Pulmonary artery endothelial cell (primary cell): Measurements from ENCODE around the gene TUBGCP2. TPM values are rescaled to one million over a fixed set of nuclear protein-coding genes. Genes with fewer than 3 reads are reported as not detected.
"Not testable (repeated sequence)": the region's sequence is repeated elsewhere in the genome, so short reads cannot be mapped to it uniquely, and the experiment has no call there.

ENCODE experiments used
- DNase-seq: peaks from one replicate; pipeline ENCODE4 v3.0.0-alpha.2; 2011; ENCODE audit warnings: low read depth, low spot score
- total RNA-seq: library from RNA; depleted of rRNA; stranded (reverse); fragments of >200 nt; gene quantifications from 2 replicates; pipeline ENCODE4 v1.2.3, GENCODE V29; 2014

The TUBGCP2 gene
- total RNA-seq, 1 donor from 2014 or later, result 59.4 TPM

DNA sequence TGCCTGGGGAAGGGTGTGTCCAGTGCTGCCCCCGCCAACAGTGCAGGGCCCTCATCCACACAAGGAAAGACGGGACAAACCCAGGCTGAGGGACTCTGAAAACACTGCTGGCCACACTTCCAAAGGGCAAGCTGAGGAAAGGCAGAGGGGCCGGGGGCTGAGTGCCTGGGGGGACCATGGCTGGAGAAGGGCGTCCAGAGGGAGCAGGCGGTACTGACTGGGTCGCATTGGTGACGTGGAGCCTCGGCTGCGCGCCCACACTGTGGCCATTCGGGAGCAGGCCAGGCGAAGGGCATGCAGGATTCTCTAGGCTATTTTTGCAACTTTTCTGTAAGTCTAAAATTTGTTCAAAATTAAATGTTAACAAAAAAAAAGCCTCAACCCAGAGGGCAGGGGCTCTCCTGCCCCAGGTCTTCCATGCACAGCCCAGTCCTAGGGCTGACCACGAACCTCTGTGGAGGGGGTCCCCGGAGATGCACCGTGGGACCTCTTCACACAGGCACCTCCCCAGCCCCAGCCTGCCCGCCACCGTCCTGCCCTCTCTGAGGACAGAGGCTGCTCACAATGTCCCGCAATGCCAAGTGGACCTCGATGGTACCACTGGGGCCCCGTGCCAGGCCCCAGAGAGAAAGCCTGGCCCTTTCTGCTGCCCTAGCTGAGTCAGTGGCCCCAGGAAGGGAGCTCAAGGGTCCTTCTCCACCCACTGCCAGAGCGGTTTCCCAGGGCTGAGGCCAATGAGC, 42.4 kb downstream of the TUBGCP2 start:
- DNase-seq, result no peak

DNA sequence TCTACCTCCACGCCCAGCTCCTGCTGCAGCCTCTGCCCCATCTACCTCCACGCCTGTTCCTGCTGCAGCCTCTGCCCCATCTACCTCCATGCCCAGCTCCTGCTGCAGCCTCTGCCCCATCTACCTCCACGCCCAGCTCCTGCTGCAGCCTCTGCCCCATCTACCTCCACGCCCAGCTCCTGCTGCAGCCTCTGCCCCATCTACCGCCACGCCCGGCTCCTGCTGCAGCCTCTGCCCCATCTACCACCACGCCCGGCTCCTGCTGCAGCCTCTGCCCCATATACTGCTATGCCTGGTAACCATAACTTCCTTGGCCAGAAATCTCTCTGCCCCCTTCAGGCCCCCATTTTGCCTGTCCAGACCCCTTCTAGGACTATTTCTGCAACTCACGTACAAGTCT, 43.6 kb downstream of the TUBGCP2 start:
- not testable (repeated sequence) for DNase-seq

DNA sequence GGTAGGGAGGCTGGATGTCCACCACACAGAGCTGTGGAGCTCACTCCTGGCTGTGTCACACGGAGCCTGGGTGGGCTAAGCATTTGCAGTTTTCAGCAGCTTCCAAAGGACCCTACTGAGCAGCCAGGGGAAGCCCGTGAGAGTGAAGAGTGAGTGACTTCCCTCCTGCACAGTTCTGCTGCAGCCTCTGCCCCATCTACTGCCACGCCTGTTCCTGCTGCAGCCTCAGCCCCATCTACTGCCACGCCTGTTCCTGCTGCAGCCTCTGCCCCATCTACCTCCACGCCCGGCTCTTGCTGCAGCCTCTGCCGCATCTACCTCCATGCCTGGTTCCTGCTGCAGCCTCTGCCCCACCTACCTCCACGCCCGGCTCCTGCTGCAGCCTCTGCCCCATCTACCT, 44.2 kb downstream of the TUBGCP2 start:
- DNase-seq, result no peak

DNA sequence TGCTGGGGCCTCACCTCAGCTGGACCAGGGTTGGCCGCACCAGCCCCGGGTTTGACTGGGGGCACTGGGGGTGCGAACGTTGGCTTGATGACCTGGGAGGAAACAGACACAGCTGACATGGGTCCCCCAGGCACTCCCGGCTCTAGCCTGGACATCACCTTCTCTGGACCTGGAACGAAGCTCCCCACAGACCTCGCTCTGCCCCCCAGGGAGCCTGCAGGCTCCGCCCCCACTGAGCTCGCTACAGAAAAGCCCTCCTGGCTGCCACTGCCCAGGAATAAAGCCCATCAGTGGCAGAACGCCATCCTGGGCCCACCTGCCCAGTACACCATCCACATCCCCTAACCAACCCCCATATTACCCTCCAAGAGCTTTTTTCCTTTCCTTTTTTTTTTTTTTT, 45.0 kb downstream of the TUBGCP2 start:
- no peak for DNase-seq

DNA sequence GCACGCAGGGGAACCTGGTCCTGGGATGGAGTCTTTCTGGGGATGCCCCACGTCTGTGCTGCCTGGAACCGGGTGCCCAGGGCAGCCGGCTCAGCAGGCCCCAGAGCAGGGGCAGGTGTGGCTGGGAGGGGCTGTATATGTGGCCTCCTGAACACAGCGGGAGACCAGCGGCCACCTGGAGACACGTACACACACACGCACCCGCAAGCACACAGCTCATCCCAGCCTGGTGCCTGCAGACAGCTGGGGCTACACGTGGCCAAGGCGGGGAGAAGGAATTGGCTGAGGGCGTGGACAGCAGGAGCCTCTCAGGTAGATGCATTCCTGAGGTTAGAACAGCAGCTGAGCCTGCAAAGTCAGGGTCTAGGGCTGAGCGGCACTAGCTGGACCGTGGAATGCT, 46.0 kb downstream of the TUBGCP2 start:
- no peak for DNase-seq

DNA sequence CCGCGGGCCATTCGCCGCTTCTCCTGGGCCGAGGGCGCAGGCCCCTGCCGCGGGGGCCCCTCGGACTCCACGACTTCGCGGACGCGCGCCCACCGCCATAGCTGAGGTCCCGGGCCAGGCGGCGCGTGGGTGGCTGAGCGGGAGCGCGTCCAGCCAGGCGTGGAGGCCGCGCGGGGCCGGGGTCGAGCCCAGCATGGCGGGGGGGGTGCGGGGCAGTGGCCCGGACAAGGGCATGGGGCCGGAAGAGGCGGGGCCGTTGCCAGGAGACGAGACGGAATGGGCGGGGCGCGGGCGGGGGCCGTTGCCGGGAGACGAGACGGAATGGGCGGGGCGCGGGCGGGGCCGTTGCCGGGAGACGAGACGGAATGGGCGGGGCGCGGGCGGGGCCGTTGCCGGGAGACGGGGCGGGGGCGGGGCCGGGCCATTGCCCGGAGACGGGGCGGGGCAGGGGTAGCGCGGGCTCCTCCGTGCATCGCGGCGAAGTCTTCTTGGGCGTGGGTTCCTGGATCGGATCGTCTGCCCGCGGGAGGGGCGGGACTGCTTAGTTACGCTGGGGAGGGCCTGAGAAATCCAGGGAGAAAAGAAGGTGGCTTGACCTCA, 46.8 kb downstream of the TUBGCP2 start:
- DNase-seq, result no peak

DNA sequence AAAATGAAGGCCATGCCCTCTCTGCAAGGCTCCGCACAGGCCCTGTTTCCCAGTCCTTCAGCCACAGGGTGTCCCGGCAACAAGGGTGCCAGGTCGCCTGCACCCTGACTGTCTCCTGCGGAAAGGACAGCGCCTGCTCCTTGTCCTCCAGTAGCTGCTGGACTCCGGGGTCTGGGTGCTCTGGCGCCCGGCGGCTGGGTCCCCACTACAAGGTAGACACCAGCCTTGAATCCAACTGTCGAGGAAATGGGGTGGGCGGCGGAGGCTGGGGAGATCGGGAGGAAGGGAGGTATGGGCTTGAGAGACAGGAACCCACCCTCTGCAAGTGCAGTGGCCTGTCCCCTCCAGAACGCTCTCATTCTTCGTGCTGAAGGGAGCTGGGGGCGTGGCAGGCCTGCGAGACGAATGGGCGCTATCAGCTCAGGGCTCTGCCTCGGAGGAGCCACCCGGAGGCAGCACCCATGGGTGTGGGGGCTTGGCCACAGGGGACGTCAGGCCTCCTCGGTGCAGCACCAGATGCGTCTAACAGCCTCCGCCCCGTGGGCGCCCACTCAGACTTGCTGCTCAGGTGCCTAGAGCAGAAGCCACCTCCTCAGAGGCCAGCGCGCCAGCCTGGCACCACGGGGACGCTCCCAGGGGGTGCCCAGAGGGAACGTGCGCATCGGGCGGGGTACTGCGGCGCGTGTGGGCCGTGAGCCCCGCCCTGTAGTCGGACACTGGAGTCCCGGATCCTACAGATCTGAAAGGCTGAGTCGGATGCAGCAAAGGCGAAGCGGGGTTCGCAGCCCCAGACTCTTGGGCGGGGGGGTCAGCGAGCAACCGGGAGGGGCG, 47.6 kb downstream of the TUBGCP2 start:
- DNase-seq, result no peak

DNA sequence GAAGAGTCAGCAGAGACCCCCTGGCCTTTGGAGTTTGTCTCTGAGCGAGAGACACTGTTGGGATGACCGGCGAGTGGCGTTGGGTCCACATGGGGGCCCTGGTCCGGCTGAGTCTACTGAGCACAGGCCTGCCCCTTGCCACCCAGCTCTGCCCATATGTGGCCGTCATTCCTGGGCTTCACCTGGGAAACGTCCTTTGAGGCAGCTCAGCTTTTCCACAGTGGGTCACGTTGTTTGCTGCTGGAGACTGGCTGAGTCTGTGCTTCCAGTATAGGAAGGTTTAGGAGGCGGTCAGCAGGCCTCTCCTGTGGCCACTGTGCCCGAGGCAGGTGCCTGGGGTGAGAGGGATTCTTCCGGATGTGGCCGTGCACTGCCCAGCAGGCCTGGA, 49.1 kb downstream of the TUBGCP2 start:
- no peak for DNase-seq

DNA sequence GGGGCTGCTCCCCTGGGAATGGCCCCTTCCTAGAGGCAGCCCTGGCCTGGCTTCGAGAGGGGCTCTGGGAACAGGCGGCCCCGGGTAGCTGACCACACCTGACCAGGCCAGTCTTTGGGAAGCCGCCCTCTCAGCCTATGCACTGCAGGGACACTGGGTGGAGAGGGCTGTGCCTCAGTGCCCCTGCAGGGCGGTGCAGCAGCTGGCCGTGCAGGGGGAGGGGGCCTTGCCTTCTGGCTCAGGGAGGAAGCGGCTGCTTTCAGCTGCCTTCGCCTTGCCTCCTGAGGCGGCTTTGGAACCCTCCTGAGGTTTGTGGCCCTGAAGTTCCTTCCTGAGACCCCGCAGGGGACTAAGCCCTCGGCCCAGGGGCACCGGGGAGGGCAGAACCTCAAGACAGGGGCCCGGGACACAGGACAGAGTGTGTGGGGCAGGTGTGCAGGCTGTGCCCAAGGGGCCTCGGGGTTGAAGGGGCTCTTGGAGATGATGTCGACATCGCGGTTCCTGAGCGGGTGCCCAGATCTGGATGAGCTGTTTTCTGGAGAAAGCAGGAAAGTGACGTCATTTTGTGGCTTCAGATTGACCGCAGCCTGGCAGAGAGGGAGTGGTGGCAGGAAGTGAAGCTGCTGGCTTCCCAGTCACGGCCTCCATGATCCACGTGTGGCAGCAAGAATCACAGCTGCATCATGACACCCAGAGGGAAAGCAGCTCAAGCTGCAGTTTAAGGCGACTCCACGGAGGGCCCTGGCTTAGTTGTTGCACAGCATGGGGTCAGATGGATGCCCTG, 49.7 kb downstream of the TUBGCP2 start:
- DNase-seq, result peak; percentile 77

DNA sequence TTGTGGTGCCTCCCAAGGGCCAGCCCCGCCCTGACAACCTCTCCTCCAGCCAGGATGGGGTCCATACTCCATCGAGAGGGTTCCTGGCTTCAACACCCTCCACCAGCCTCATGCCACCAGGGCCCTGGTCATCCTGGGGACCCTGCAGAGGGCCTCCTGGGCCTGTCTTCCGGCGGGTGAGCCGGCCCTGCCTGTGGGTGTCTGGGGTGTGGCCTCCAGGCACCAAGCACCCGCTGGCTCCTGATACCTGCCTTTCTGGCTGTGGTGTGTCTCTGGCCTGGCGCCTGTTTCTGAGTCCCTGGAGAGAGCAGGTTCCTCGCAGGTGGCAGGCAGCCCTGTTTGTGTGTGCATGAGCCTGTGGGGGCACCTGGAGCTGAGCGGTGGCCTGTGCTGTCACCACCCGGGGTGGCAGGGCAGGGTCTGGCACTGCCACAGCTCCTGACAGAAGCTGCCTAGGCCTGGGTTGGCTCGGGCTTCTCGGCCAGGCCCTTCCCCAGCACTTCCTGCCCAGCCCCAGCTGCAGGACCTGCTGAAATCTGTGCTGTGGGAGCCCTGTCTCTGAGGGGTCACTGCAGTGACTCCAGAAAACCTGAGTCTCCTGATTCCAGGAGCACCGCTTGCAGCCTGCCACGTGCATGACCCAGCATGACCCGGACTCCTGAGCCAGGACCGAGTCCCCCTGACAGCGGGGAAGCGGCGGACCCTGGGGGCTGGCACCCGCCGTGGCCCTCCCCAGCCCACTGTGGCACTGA, 50.4 kb downstream of the TUBGCP2 start:
- no peak for DNase-seq

DNA sequence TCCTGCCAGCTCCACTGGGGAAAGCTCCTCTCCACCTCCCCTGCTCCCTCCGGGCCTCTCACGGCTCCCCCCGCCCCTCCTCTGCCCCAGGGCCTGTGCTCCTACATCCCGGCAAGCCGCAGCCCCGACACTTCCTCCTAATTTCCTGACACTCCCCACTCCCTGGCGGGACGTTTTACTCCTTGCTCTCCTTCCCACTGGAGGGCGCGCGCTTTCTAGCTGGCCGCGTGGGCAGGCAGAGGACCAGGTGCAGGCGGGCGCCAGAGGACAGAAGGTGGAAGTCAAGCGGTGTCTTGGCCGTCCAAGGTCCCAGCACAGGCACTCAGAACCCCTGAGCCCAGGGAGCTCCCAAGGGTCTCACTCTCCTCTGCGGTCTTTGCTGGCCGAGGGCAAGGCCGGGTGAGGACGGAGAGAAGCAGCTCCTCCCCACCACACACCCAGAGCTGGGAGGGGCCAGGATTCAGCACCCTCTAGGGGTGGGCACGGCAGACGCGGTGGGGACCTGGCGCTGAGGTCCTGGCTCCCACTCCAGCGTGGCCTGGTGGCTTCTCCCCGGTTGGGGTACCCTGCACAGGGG, 51.1 kb downstream of the TUBGCP2 start:
- no peak for DNase-seq

DNA sequence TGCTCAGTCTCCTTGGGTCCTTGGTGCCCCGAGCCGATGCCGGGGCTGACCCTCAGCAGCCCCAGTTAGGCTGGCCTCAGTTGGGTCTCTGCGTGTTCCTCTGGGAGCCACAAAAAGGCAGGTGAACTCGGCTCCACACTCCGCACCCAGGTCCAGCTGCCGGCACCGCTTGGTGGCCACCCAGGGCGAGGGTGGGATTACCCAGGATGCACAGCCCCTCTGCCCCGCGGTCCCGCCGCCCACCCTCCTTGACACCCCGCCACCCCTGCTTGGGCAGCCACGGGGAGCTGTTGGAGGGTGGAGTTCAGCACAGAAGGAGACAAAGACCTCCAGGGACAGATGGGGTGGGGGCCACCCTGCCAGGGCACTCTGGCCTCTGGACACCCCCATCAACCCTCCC, 53.3 kb downstream of the TUBGCP2 start:
- DNase-seq, result no peak

DNA sequence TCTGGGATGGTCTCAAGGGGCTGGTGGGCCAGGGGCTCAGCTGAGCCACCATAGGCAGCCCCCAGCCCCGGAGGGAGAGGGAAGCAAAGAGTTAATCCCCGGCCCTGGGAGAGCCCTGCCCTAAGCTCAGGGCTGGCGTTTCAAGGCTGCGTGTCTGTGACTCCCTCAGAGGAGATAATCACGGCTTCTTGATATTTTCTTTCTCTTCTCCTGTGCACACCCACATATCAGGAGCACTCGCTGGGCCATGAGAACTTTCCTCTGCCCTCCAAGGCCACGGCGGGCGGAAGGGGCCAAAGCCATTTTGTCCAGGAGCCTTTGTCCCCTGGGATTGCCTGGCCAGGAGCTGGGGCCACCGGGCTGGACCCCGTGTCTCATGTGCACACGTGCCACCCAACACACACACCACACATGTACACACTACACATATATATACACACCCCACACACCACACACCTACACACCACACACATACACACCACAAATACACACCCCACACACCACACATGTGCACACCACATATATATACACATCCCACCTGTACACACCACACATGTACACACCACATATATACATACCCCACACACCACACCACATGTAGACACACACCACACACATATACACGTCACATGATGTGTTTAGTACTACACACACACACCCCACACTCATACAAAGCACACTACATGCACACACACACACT, 54.1 kb downstream of the TUBGCP2 start:
- DNase-seq, result no peak

DNA sequence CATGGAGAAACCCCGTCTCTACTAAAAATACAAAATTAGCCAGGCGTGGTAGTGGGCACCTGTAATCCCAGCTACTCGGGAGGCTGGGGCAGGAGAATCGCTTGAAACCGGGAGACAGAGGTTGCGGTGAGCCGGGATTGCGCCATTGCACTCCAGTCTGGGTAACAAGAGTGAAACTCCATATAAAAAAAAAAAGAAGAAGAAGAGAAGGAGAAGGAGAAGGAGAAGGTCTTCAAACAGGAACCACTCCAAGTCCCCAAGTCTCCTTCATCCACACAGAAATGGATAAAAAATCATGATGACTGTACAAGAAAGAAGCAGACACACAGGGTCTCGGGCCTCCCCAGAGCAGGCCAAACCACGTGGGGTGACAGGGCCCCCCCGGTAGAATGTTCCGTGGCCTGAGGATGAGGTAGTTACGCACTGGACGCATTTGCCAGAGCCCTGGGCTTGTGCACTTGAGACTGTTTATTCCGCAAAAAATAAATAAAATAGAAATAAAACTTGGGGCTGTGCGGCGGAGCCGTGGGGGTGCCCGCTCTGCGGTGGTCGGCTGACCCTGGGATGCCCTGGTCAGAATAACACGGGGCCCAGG, 55.2 kb downstream of the TUBGCP2 start:
- DNase-seq, result no peak

DNA sequence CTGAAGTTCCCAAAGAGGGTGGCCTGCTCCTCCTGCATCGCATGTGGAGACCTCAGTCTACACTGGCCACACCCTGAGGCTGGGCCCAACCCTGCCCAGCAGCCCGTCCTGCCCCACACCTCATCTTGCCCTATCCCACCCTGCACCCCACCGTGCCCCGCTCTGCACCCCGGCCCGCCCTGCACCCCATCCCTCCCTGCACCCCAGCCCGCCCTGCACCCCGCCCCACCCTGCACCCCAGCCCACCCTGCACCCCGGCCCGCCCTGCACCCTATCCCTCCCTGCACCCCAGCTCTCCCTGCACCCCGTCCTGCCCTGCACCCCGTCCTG, 56.5 kb downstream of the TUBGCP2 start:
- no peak for DNase-seq

DNA sequence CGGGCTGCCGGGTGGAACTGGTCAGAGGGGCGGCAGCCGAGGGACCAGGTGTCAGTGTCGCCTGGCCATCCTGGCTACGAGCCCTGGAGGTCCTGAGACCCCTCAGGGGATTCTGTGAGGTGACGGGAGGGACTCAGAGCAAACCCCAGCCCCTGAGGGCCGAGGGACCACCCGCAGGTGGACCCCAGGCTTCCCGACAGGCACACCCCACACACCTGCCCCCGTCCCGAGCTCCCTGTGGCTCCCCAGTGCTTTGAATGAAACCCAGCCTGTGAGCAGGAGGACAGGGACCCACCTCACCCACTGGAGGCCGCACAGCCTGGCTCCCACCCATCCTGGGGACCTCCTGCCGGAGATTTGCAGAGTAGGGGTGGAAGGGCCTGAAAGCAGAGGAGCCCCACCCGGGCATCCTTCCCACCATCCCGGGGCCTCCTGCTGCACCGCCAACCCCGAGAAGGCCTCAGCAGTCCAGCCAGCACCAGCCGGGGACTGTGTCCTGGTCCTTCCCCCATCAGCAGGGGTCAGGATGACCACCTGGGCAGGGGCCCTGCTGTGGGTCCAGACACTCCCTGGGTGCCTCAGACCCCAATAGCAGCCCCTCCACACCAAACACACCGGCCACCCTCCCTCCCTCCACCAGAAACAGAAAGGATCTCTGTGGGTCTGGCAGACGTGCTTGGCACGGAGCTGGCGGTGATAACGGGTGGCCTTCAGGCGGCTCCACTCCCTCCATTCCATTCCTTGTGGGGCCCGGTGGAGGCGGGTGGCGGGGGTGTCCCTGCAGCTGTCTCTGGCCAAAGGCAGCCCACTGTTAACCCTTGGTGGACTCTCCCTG, 57.1 kb downstream of the TUBGCP2 start:
- no peak for DNase-seq

DNA sequence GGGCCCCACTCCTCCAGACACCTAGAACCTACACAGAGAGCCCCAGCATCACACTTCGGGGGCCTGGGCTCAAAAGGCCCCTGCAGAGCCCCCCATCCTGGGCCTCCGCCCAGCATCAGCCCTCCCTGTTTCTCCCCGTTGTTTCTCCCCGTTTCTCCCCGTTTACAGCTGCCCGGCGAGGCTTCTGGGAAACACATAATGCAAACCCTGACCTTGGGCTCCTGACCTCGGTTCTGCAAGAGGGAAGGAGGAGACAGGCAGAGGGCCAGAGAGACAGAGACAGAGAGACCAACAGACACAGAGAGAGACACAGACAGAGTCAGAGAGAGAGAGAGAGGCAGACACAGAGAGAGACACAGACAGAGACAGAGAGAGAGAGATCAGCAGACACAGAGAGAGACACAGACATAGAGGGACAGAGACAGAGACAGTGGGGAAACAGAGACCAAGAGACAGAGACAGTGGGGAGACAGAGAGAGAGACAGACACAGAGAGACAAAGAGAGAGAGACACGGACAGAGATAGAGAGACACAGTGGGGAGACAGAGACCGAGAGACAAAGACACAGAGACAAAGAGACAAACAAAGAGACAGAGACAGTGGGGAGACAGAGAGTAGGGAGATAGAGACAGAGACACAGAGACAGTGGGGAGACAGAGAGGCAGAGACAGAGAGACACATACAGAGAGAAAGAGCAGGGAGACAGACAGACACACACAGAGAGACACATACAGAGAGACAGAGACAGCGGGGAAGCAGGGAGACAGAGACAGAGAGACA, 58.5 kb downstream of the TUBGCP2 start:
- no peak for DNase-seq
